AG09319 (cell line): Measurements from ENCODE around the gene KDM6A.
"Not testable (repeated sequence)": the region's sequence is repeated elsewhere in the genome, so short reads cannot be mapped to it uniquely, and the experiment has no call there.

Source experiments
- DNase-seq: peaks from one replicate; pipeline ENCODE4 v3.0.0-alpha.2; 2010; ENCODE audit warnings: low read depth; ENCODE audit errors: extremely low read depth
- CTCF ChIP-seq: IDR thresholded peaks from 2 replicates; pipeline ENCODE4 v1.5.1; 2011; ENCODE audit warnings: low read depth, mild to moderate bottlenecking, inconsistent platforms, low read length, moderate library complexity

Gene KDM6A

GRCh38 chrX:44890247-44890646 is 17.3 kb downstream of the KDM6A start:
- no peak for TF ChIP-seq CTCF
- no peak for DNase-seq

GRCh38 chrX:44890687-44891086 is 17.7 kb downstream of the KDM6A start:
- DNase-seq = not testable (repeated sequence)

- DNase-seq = no peak
- TF ChIP-seq CTCF = no peak
Measured at GRCh38 chrX:44891642-44892041, 18.7 kb downstream of the KDM6A start.

GRCh38 chrX:44896876-44897186 is 23.8 kb downstream of the KDM6A start:
- DNase-seq = no peak
- TF ChIP-seq CTCF = no peak

- TF ChIP-seq CTCF = no peak
- no peak for DNase-seq
Measured at GRCh38 chrX:44897539-44897938, 24.6 kb downstream of the KDM6A start.

- DNase-seq = no peak
- no peak for TF ChIP-seq CTCF
Measured at GRCh38 chrX:44898411-44899221, 25.6 kb downstream of the KDM6A start.

GRCh38 chrX:44899946-44900345 is 27.0 kb downstream of the KDM6A start:
- TF ChIP-seq CTCF = no peak
- DNase-seq = no peak

GRCh38 chrX:44903107-44903506 is 30.1 kb downstream of the KDM6A start:
- no peak for TF ChIP-seq CTCF

More at GRCh38 chrX:44903107-44903506, 30.1 kb downstream of the KDM6A start:
- no peak for DNase-seq
